Suprapubic skin (tissue), 4 donors: ENCODE results near the gene ASB3. TPM values are rescaled to one million over a fixed set of nuclear protein-coding genes. Genes with fewer than 3 reads are reported as not detected.

Experiments used
- DNase-seq, 2 donors: peaks; one replicate each; pipeline ENCODE4 v3.0.0-alpha.2; 2019; ENCODE audit warnings: low spot score in 2 of 2
- H3K27ac ChIP-seq: fragments of 200-600 bp; sonication (generic); one replicate; pipeline ENCODE4 v1.5.1; 2019
- H3K27me3 ChIP-seq: fragments of 200-600 bp; sonication (generic); one replicate; pipeline ENCODE4 v1.5.1; 2019
- H3K36me3 ChIP-seq: fragments of 200-600 bp; sonication (generic); one replicate; pipeline ENCODE4 v1.5.1; 2019
- H3K4me1 ChIP-seq: fragments of 200-600 bp; sonication (generic); one replicate; pipeline ENCODE4 v1.5.1; 2019
- H3K4me3 ChIP-seq: fragments of 200-600 bp; sonication (generic); one replicate; pipeline ENCODE4 v1.5.1; 2019; ENCODE audit warnings: mild to moderate bottlenecking
- H3K9me3 ChIP-seq: fragments of 200-600 bp; sonication (generic); one replicate; pipeline ENCODE4 v1.5.1; 2019
- CTCF ChIP-seq, 2 donors: fragments of 200-600 bp in 1 of 2; fragments of 450-650 bp in 1 of 2; sonication (generic) in 1 of 2; IDR thresholded peaks; one replicate each; pipeline ENCODE4 v1.5.1; 2016 to 2019; ENCODE audit warnings: antibody characterized with exemption in 2 of 2, mild to moderate bottlenecking in 1 of 2, moderate library complexity in 1 of 2
- EP300 ChIP-seq: sonication (generic); formaldehyde crosslinking; IDR thresholded peaks from one replicate; pipeline ENCODE4 v1.6.1; 2017; ENCODE audit warnings: antibody characterized with exemption
- POLR2A ChIP-seq, 2 donors: fragments of 450-650 bp; IDR thresholded peaks; one replicate each; pipeline ENCODE4 v1.6.1; 2017; ENCODE audit warnings: antibody characterized with exemption in 2 of 2, mild to moderate bottlenecking in 2 of 2, moderate library complexity in 2 of 2
- POLR2AphosphoS5 ChIP-seq, 3 donors: sonication (generic); formaldehyde crosslinking; IDR thresholded peaks; one replicate each; pipeline ENCODE4 v1.6.1; 2017; ENCODE audit warnings: antibody characterized with exemption in 3 of 3
- WGBS: methylation state at CpG from one replicate; pipeline ENCODE4 v1.1.5; 2018; 5-methylcytosine and 5-hydroxymethylcytosine counted together
- total RNA-seq, 4 donors: library from RNA; depleted of rRNA; stranded (reverse); fragments of >200 nt; gene quantifications; one replicate each; pipeline ENCODE4 v1.1.0, GENCODE V29; 2016

Gene ASB3
- total RNA-seq, 4 donors from 2014 or later: 9.8 to 28.8 (median 12.6) TPM

DNA sequence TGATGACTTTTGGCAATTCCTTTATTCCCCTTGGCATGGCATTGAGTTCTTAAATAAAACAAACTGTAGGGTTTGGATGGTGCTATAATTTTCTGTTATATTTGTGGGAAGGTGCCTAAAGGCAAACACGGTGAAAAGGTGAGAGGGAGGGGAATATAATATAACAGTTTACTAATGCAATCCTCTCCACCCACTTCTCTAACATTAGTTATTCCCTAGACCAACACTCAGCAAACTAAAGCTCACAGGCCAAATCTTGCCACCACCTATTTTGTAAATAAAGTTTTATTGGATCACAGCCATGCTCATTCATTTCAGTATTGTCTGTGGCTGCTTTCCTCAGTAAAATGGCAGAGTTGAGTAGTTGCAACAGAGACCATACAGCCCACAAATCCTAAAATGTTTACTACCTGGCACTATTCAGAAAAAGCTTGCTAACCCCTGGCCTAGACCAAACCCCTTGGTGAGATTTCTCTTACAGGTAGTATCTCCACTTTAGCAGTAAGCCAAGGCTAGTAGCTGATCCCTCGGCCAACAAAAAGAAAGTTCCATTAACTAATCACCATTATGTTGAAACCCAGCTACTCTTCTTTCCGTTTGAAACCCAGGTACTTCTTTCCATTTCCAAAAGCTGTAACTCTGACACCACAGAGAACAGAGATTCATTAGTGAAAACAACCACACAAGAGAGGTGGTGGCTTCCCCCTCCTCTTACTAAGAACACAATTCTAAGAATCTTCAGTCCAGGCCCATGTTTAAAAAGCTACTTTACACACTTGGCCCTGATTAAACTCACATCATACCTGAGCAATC, 155.2 kb downstream of the ASB3 start:
- TF ChIP-seq POLR2A (IDR thresholded peaks at IDR 0.05) (no peak), CTCF (IDR thresholded peaks at IDR 0.05) (no peak), POLR2AphosphoS5 (IDR thresholded peaks at IDR 0.05) (no peak), EP300 (no peak)
- H3K4me1 ChIP-seq: no peaks in the 10 kb centered on the region
- WGBS: 75% methylated on average over 3 of the region's 3 CpGs
- no peaks in the 10 kb centered on the region for H3K36me3 ChIP-seq
- H3K9me3 ChIP-seq: no peaks in the 10 kb centered on the region
- H3K27me3 ChIP-seq: no peaks in the 10 kb centered on the region
- H3K27ac ChIP-seq: no peak overlapping the region
- no peak for DNase-seq
- H3K4me3 ChIP-seq: no peak overlapping the region

- Histone ChIP-seq H3K36me3 (no peaks in the 10 kb centered on the region), H3K4me3 (no peak overlapping the region), H3K27ac (no peak overlapping the region), H3K27me3 (no peaks in the 10 kb centered on the region), H3K9me3 (no peaks in the 10 kb centered on the region), H3K4me1 (no peaks in the 10 kb centered on the region)
- 77% methylated on average over 7 of the region's 7 CpGs for WGBS
- TF ChIP-seq CTCF (IDR thresholded peaks at IDR 0.05) (no peak), POLR2A (IDR thresholded peaks at IDR 0.05) (no peak), POLR2AphosphoS5 (IDR thresholded peaks at IDR 0.05) (no peak), EP300 (no peak)
- no peak for DNase-seq
These were observed 156.6 kb downstream of the ASB3 start for GRCh38 chr2:53630026-53630606.

GRCh38 chr2:53629501-53629900, 157.3 kb downstream of the ASB3 start:
- no peaks in the 10 kb centered on the region for H3K27me3 ChIP-seq
- no peaks in the 10 kb centered on the region for H3K4me1 ChIP-seq
- no peak for DNase-seq
- no peak overlapping the region for H3K27ac ChIP-seq
- no peaks in the 10 kb centered on the region for H3K9me3 ChIP-seq
- WGBS: 34% methylated on average over 4 of the region's 4 CpGs
- TF ChIP-seq POLR2A (IDR thresholded peaks at IDR 0.05) (no peak), EP300 (no peak), CTCF (IDR thresholded peaks at IDR 0.05) (no peak), POLR2AphosphoS5 (IDR thresholded peaks at IDR 0.05) (no peak)
- H3K4me3 ChIP-seq: no peak overlapping the region
- no peaks in the 10 kb centered on the region for H3K36me3 ChIP-seq

DNA sequence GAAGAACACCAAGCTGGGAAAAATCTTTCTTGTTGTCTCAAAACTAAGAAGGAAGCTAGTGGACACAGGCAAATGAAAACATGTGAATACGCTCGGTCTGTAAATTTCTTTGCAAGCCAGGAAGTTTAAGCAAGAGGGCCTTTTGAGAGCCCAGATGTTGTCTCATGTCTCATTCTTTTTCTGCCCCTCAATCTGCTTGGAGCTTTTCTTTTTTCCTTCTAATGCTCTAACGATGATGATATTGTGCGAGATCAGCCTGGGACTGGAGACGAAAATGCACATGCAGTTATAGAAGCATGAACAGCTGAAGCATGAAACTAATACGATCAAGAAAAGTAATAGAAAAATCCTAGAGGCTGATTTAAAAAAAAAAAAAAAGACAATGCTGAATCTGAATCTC, 157.8 kb downstream of the ASB3 start:
- H3K9me3 ChIP-seq: no peaks in the 10 kb centered on the region
- WGBS: 72% methylated on average over 6 of the region's 6 CpGs
- DNase-seq: no peak
- H3K36me3 ChIP-seq: no peaks in the 10 kb centered on the region
- H3K27ac ChIP-seq: no peak overlapping the region
- no peaks in the 10 kb centered on the region for H3K27me3 ChIP-seq
- H3K4me3 ChIP-seq: no peak overlapping the region
- no peak for TF ChIP-seq POLR2A (IDR thresholded peaks at IDR 0.05)
- no peak for TF ChIP-seq POLR2AphosphoS5 (IDR thresholded peaks at IDR 0.05)
- no peak for TF ChIP-seq CTCF (IDR thresholded peaks at IDR 0.05)
- TF ChIP-seq EP300: no peak
- H3K4me1 ChIP-seq: no peaks in the 10 kb centered on the region

DNA sequence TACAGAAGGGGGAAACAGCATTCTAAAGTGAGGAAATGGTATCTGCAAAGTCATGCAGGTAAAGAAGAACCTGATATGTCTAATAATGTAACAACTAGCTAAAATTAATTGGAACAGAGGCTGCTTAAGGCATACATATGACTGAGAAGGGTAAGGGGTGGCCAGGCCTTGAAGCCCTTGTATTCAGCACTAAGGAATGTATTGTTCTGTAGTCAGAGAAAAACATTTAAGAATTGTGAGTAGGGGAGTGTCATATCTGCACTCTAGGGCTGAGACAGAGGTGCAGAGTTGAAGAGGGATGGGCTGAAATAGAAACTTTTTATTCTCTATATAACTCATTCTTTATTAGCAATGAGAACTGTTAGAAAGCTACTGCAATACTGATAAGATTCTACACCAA, 164.6 kb downstream of the ASB3 start:
- TF ChIP-seq EP300 (no peak), POLR2A (IDR thresholded peaks at IDR 0.05) (no peak), POLR2AphosphoS5 (IDR thresholded peaks at IDR 0.05) (no peak), CTCF (IDR thresholded peaks at IDR 0.05) (no peak)
- Histone ChIP-seq H3K4me1 (no peaks in the 10 kb centered on the region), H3K27ac (no peak overlapping the region), H3K36me3 (no peaks in the 10 kb centered on the region), H3K27me3 (no peaks in the 10 kb centered on the region), H3K9me3 (no peaks in the 10 kb centered on the region), H3K4me3 (no peak overlapping the region)
- DNase-seq: no peak
